C4-2B (cell line): ENCODE results near the gene ASPDH.

Experiments
- CTCF ChIP-seq: fragments of 450-650 bp; conservative IDR thresholded peaks from 2 replicates; pipeline ENCODE4 v1.5.1; 2017; ENCODE audit warnings: mild to moderate bottlenecking
- ZFX ChIP-seq: fragments of 450-650 bp; IDR thresholded peaks from 2 replicates; pipeline ENCODE4 v1.6.1; 2017

- TF ChIP-seq CTCF (no peak), ZFX (no peak)
Measured at GRCh38 chr19:50477751-50478515, 35.8 kb downstream of the ASPDH start.
